SJCRH30 (cell line): Measurements from ENCODE around the gene FMN1. TPM values are rescaled to one million over a fixed set of nuclear protein-coding genes. Genes with fewer than 3 reads are reported as not detected.
A peak's percentile ranks its signal among the peaks of the same experiment; 100 is the strongest.

Experiments
- DNase-seq, 2 experiments: peaks; one replicate each; pipeline ENCODE4 v3.0.0-alpha.2; 2015 to 2020
- H3K27ac ChIP-seq: fragments of 250-450 bp; sonication (Bioruptor Pico); 2 replicates; pipeline ENCODE4 v1.5.1; 2020; ENCODE audit warnings: mild to moderate bottlenecking, moderate library complexity
- H3K27me3 ChIP-seq: fragments of 250-450 bp; sonication (Bioruptor Pico); 2 replicates; pipeline ENCODE4 v1.5.1; 2020; ENCODE audit warnings: mild to moderate bottlenecking, moderate library complexity
- H3K36me3 ChIP-seq: fragments of 250-450 bp; sonication (Bioruptor Pico); 2 replicates; pipeline ENCODE4 v1.5.1; 2020; ENCODE audit warnings: mild to moderate bottlenecking, moderate library complexity
- H3K4me1 ChIP-seq: fragments of 250-450 bp; sonication (Bioruptor Pico); 2 replicates; pipeline ENCODE4 v1.5.1; 2020; ENCODE audit warnings: mild to moderate bottlenecking, moderate library complexity
- H3K4me3 ChIP-seq: fragments of 250-450 bp; sonication (Bioruptor Pico); 2 replicates; pipeline ENCODE4 v1.5.1; 2020; ENCODE audit warnings: mild to moderate bottlenecking, moderate library complexity
- H3K9me3 ChIP-seq: fragments of 250-450 bp; sonication (Bioruptor Pico); replicated peaks from 2 replicates; pipeline ENCODE4 v1.5.1; 2020; ENCODE audit warnings: mild to moderate bottlenecking, moderate library complexity
- total RNA-seq: library from RNA; depleted of rRNA; stranded (reverse); fragments of >200 nt; shearing (Covaris generic); gene quantifications from 2 replicates; pipeline ENCODE4 v1.2.3, GENCODE V29; 2014; rRNA removed

Gene FMN1, protein sequence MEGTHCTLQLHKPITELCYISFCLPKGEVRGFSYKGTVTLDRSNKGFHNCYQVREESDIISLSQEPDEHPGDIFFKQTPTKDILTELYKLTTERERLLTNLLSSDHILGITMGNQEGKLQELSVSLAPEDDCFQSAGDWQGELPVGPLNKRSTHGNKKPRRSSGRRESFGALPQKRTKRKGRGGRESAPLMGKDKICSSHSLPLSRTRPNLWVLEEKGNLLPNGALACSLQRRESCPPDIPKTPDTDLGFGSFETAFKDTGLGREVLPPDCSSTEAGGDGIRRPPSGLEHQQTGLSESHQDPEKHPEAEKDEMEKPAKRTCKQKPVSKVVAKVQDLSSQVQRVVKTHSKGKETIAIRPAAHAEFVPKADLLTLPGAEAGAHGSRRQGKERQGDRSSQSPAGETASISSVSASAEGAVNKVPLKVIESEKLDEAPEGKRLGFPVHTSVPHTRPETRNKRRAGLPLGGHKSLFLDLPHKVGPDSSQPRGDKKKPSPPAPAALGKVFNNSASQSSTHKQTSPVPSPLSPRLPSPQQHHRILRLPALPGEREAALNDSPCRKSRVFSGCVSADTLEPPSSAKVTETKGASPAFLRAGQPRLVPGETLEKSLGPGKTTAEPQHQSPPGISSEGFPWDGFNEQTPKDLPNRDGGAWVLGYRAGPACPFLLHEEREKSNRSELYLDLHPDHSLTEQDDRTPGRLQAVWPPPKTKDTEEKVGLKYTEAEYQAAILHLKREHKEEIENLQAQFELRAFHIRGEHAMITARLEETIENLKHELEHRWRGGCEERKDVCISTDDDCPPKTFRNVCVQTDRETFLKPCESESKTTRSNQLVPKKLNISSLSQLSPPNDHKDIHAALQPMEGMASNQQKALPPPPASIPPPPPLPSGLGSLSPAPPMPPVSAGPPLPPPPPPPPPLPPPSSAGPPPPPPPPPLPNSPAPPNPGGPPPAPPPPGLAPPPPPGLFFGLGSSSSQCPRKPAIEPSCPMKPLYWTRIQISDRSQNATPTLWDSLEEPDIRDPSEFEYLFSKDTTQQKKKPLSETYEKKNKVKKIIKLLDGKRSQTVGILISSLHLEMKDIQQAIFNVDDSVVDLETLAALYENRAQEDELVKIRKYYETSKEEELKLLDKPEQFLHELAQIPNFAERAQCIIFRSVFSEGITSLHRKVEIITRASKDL (N-terminal part only)
- total RNA-seq = 15.6 and 21.2 TPM in 2 replicates

DNA sequence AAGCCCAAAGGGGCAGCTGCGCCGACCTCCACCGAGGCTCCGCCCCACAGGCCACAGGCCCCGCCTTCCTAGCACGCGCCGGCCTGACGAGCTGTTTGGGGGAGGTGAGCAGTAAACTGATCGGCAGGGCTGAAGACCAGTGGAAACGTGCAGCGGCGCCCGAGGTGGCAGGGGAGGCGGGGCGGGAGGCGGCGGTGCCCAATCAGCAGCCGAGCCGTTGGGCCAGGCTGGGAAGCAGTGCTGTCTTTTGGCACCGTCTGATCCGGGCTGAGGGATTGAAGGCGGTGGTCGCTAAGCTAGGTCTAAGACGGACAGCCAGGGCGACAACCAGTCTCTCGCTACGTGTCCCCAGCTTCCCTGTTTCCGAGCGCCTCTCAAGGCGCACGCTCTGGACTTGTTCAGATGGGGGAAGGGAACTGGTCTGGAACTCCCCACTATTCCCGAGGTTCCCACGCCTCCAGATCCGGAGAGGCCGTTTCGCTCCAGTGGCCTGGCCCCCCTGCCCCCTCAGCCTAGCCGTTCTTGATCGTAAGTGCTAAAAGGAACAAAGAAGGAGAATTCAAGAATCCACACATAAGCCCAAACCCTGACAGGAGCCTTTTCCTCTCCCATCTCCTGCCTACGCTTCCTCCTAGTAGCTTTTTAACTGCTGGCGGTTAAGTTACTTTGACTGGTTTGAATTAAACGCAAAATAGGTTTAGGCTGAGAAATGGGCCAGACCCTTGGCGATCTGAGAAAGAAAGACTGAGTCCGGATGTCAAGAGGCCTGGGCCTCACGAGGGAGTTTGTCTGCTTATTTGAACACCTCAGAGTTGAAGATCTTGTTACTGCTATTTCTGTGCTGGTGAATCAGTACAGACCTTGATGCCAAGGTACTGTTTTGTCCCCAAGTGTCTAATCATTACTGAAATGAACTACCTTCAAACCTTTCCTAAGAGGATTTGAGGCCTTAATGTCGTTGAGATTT is at the start of gene FMN1:
FMN1 (minus strand) TSS at position 11 of the 967 bp plus-strand sequence. CDS start 39,800 bp downstream, outside the sequence.
- Histone ChIP-seq H3K36me3 (no peaks in the 10 kb centered on the region), H3K27me3 (no peaks in the 10 kb centered on the region), H3K27ac (no peak within 1 kb of the TSS), H3K9me3 (no peaks in the 10 kb centered on the region), H3K4me1 (peaks cover 1% of the 10 kb centered on the region), H3K4me3 (no peak within 1 kb of the TSS)
- DNase-seq = no peak

DNA sequence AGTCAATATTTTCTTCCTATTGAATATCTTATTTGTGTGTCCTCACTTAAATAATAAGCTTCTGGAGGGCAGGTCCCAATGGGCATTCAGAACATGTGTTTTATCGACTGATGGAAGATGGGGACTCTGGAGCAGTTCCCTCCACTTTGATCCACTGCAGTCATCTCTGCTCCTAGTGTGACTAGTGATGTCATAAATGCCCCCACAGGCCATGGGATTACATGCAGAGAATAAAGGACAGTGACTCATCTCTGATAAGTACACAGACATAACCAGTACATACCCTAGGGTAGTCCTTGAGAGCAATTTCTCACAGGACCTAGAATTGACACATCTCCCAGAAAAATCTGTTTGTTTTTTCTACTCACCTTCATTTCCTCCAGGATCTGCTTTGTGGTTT is 49.4 kb upstream of the FMN1 start:
- no peaks in the 10 kb centered on the region for H3K27me3 ChIP-seq
- H3K9me3 ChIP-seq = no peaks in the 10 kb centered on the region
- H3K4me1 ChIP-seq = peaks cover 24% of the 10 kb centered on the region
- H3K27ac ChIP-seq = no peak overlapping the region
- no peaks in the 10 kb centered on the region for H3K36me3 ChIP-seq
- H3K4me3 ChIP-seq = no peak overlapping the region
- DNase-seq = peak; percentile 46 to 58

DNA sequence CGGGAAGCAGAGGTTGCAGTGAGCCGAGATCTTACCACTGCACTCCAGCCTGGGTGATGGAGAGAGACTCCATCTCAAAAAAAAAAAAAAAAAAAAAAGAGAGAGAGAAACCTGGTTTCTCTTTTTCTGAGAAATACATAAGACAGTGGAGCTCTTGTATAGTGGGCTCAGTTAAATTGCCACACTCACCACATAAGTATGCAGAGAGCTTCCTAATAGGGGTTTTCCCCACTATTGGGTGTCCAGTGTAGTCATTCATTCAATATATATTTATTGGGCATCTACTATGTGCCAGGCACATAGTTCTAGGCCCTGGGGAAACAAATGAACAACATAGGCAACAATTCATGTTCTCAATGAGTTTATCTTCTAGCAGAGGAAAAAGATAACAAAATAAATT is 48.9 kb upstream of the FMN1 start:
- Histone ChIP-seq H3K27me3 (no peaks in the 10 kb centered on the region), H3K9me3 (no peaks in the 10 kb centered on the region), H3K36me3 (no peaks in the 10 kb centered on the region), H3K27ac (no peak overlapping the region), H3K4me3 (no peak overlapping the region), H3K4me1 (peaks cover 26% of the 10 kb centered on the region)
- no peak for DNase-seq

DNA sequence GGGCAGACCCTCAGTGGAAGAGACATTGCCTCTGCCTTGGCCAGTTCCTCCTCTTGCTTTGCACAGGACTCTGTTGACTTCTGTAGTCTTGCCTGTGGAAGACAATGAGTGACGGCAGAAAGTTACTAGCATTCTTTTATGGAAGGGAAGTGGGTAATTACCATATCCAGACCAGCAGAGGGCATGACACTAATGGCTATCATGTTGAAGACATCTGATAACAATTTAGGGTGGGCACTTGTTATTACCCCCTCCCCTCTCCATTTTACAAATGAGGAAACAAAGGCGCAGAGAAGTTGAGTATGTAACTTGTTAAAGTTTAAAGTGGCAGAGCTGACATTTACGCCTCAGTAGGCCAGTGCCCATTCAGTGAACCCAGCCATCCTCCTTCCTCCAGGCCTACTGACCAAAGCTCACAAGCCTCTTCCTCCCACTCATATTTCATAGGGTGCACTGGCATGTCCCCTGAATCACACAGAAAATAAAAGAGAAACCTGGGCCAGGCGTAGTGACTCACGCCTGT is 48.2 kb upstream of the FMN1 start:
- Histone ChIP-seq H3K36me3 (no peaks in the 10 kb centered on the region), H3K27ac (no peak overlapping the region; the same call in 1 of the 2 replicates)

DNA sequence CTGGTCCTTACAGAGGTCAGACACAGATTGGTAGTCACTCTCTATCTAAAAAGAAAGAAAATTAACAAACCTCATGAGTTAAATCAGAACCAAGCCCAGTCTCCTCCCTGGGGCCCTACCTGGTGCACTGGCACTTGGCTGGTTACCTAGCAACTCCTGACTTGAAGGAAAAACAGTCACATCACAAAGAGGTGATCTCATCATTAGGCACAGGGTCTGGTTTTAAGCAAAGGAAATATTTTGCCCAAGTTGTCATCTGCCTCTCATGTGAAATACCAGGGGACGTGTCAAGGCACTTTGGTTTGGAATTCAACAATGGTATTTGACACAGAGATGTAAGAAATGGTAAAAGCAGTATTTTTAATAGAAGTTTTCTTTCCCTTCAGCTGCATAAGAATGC is 47.7 kb upstream of the FMN1 start:
- H3K27me3 ChIP-seq = no peaks in the 10 kb centered on the region
- no peaks in the 10 kb centered on the region for H3K36me3 ChIP-seq
- no peak overlapping the region for H3K4me3 ChIP-seq
- no peak overlapping the region; the same call in 1 of the 2 replicates for H3K27ac ChIP-seq
- no peaks in the 10 kb centered on the region for H3K9me3 ChIP-seq
- H3K4me1 ChIP-seq = peaks cover 26% of the 10 kb centered on the region
- no peak for DNase-seq

More for the DNA sequence above, 48.2 kb upstream of the FMN1 start:
- H3K27me3 ChIP-seq = no peaks in the 10 kb centered on the region
- peaks cover 26% of the 10 kb centered on the region for H3K4me1 ChIP-seq
- DNase-seq = peak in 1 of 2 experiments; percentile 47
- H3K9me3 ChIP-seq = no peaks in the 10 kb centered on the region
- H3K4me3 ChIP-seq = no peak overlapping the region

DNA sequence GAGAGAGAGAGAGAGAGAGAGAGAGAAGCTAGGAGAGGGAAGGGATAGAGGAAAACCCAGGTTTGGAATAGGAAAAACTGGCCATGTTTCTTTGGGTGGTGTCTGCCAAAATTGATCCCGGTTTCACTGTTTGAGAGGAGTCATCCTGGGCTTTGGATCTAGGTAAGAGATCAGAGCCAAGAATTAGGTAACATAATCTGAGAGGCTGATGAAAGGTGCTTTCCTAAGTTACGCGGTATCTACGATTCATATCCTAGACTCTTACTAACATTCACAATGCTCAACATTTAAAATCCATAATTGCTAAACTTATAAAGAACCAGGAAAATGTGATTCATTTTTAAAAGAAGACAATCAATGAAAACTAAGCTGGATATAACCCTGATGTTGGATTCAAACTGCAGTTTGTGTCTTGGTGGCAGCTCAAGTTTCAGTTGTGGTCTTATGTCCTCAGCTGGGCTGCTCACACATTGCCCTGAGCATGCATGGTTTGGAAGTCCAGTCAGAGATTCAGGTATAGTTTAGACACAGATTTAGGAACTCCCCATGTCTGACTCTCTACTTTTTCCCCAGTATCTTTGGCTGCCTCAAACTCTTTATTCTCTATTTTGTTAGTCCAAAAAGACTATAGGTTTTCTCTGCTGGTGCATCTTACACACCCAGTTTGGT is 42.5 kb upstream of the FMN1 start:
- DNase-seq = peak in 1 of 2 experiments; percentile 31
- no peaks in the 10 kb centered on the region for H3K36me3 ChIP-seq
- no peak overlapping the region for H3K27ac ChIP-seq
- H3K4me3 ChIP-seq = no peak overlapping the region
- peaks cover 9% of the 10 kb centered on the region for H3K4me1 ChIP-seq
- H3K9me3 ChIP-seq = no peaks in the 10 kb centered on the region
- no peaks in the 10 kb centered on the region for H3K27me3 ChIP-seq

DNA sequence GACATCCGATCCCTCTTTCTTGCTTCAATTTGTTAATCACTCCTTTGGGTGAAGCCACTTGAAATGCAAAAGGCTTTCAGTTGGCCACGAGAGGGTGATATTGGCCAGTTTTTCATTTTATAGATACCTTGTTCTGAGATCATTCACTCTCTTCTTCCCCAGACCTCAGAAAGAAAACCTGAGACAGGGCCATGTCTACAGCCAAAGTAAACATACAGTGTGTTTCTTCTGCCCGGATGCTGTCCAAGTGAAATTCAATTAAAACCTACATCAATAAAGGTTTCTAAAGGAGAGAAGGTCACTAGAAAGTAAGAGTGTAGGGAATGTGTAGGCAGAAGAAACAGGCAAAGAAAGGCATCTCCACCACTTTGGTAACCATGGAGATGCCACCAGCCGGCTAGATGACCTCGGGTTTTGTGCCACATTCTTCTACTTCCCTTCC is 39.5 kb upstream of the FMN1 start:
- peaks cover 6% of the 10 kb centered on the region for H3K4me1 ChIP-seq
- no peak overlapping the region for H3K27ac ChIP-seq
- DNase-seq = peak; percentile 33 to 72
- H3K9me3 ChIP-seq = no peaks in the 10 kb centered on the region
- no peak overlapping the region for H3K4me3 ChIP-seq
- H3K27me3 ChIP-seq = no peaks in the 10 kb centered on the region
- no peaks in the 10 kb centered on the region for H3K36me3 ChIP-seq

DNA sequence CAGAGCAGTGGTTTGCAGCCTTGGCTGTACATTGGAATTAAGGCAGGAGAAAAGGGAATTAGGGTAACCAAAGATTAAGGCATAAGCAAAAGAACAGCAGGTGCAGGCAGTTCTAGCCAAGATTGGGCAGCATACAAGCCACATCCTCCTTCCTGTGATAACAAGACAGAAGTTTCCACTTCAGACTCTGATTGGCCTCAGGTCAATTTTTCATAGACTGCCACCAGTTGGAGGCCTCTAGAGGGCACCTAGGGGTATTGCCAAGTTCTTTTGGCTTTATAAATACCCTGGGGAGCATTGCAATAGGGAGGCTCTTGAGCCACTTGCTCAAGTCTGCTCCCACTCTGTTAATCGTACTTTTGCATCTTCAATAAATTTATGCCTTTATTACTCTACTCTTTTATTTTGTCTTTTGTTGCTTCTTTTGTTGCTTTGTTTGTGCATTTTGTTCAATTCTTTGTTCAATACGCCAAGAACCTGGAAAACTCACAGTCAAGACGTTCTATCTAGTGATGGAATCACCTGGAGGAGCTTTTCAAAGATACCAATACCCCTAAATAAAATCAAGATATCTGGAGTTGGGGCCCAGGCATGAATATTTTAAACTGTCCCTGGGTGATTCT is 32.2 kb upstream of the FMN1 start:
- DNase-seq = peak; percentile 72 to 86
- Histone ChIP-seq H3K27me3 (no peaks in the 10 kb centered on the region), H3K36me3 (no peaks in the 10 kb centered on the region), H3K4me1 (peaks cover 15% of the 10 kb centered on the region; the same call in 1 of the 2 replicates), H3K27ac (no peak overlapping the region), H3K4me3 (no peak overlapping the region), H3K9me3 (no peaks in the 10 kb centered on the region)

DNA sequence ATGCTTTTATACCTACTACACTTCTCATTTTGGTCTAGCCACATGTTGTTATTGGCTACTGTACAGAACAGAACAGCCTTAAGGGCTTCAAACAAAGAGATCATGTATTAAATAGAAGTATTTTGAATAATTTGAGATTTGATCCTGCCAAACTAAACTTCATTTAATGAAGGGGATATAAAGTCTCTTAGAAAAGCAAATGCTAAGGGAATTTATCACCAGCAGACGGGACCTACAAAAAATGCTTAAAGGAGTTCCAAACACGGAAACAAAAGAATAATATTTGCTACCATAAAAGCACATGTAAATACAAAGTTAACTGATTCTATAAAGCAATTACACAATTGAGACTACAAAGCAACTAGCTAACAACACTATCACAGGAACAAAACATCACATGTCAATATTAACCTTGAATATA is 23.6 kb upstream of the FMN1 start:
- no peak overlapping the region for H3K27ac ChIP-seq
- H3K27me3 ChIP-seq = no peaks in the 10 kb centered on the region
- no peak overlapping the region for H3K4me3 ChIP-seq
- 0 out of 2 replicates have a peak, but pooled peaks cover 3% of the 10 kb centered on the region for H3K9me3 ChIP-seq
- DNase-seq = no peak
- peaks cover 7% of the 10 kb centered on the region; the same call in 1 of the 2 replicates for H3K4me1 ChIP-seq
- no peaks in the 10 kb centered on the region for H3K36me3 ChIP-seq

DNA sequence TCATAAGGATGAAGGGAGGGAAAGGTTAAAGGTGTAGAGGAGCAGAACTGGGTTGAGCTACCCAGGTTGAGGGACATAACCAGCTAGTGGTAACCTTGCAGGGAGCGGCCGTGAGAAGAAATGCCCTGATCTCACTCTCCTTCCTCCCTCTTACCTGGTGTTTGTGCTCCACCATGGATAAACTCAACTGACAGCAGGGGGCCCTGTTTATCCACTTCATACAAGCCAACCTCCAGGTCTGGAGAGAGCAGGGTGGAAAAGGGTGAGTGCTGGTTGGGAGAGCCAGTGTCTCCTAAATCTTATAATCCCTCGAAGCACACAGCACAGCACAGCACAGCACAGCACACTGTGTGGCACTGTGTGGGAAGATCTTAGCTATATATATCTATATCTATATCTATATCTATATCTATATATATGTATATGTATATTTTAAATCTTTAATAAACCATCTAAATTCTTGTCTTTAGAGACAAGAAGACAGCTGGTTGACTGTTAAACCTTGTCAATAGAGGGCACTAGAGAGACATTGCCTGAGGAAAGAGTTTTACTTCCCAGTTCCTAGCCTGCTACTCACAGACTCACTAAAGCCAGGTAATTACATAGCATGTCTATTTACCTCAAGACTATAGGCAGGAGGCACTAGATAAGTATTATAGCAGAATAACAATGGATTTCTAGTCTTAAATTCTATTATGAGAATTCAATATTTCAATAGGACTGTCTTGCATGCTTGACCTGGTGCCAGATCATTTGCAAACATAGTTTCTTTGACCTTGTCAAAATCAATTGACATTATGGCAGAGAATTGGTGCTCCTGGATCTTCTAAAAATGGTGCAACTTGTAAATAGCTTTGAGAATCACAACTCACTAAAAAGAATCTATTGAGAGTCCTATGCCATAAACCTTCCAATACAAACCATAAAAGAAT is 21.7 kb upstream of the FMN1 start:
- Histone ChIP-seq H3K36me3 (no peaks in the 10 kb centered on the region), H3K27me3 (no peaks in the 10 kb centered on the region), H3K4me1 (peaks cover 14% of the 10 kb centered on the region), H3K9me3 (0 out of 2 replicates have a peak, but pooled peaks cover 3% of the 10 kb centered on the region), H3K4me3 (no peak overlapping the region), H3K27ac (no peak overlapping the region)
- DNase-seq = peak in 1 of 2 experiments; percentile 53

DNA sequence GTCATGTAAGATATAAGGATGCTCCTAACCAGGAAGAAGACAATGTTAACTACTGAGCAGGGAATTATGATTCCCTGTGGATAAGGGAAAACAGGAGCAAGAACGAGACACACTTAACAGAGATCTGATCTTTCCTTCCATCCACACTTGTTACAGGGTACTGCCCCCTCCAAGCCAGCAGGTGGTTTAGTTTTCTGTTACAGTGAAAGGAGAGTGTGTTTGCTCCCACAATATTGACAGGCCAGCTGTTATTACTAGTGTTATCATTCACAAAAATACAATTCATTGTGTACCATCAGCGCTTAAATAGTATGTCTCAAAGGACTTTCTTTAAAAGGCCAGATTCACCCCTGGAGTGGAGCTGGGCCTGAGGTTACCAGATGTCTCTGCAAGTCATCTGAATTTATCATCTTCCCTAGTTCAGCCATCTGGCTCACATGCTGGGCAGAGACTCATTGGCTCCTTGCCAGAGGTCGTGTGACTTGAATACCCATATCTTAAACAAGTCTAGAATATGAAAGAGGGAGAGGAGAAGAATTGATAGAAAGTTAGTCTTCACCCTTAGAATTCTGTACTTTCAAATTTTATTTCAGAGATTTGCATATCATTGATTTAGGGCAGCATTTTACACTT is 16.8 kb upstream of the FMN1 start:
- no peaks in the 10 kb centered on the region for H3K9me3 ChIP-seq
- no peak overlapping the region for H3K4me3 ChIP-seq
- no peaks in the 10 kb centered on the region for H3K27me3 ChIP-seq
- DNase-seq = peak; percentile 67 to 85
- no peak overlapping the region for H3K27ac ChIP-seq
- no peaks in the 10 kb centered on the region for H3K36me3 ChIP-seq
- peaks cover 15% of the 10 kb centered on the region for H3K4me1 ChIP-seq
